Amniotic epithelial cell (primary cell): ENCODE measurements around the gene MYT1.
"Not testable (repeated sequence)": the region's sequence is repeated elsewhere in the genome, so short reads cannot be mapped to it uniquely, and the experiment has no call there.

Experiments used
- DNase-seq: peaks from one replicate; pipeline ENCODE4 v3.0.0-alpha.2; 2010; ENCODE audit warnings: low read depth

The MYT1 gene

DNA sequence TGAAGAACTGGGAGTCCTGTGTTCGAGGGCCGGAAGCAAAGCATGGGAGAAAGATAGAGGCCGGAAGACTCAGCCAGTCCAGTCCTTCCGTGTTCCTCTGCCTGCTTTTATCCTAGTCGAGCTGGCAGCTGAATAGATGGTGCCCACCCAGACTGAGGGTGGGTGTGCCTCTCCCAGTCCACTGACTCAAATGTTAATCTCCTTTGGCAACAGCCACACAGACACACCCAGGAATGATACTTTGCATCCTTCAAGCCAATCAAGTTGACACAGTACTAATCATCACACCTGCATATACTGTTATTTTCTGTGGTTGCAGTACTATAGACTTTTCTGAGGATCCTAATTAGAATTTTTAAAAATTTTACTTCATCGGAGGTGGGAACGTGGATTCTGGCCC is 112.6 kb downstream of the MYT1 start:
- no peak for DNase-seq

- DNase-seq: no peak
Observed at GRCh38 chr20:64277571-64278316, 113.5 kb downstream of the MYT1 start.

GRCh38 chr20:64278317-64278681 is 114.0 kb downstream of the MYT1 start:
- no peak for DNase-seq

DNA sequence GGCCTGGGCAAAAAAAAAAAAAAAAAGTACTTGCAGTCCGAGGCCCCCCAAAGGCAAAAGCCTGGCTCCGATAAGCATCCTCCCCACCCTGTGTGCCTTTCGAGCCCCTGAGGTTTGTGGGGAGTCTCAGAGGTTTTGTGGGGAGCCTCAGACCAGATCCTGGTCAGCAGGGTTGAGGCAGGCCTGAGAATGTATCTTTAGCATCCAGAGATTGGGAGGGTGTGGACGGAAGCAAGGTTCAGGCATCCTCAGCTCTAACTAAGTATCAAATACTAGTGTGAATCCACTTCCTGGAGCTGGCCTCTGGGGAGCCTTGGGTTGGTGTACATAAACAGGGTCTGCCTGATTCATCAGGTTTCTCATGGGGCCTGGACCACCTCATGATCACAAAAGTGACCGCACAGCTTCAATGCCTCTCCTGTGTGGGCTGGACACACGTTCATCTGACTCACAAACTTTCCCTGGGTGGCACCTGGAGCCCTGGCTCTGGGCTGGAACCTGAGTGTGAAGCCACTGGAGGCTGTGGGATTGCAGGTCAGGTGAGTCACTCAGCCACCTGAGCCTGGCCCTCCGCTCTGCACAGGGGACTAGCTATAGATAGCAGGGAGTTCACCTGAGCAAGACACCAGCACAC is 115.7 kb downstream of the MYT1 start:
- DNase-seq: no peak

- DNase-seq: no peak
Observed at GRCh38 chr20:64280460-64280843, 116.2 kb downstream of the MYT1 start.

GRCh38 chr20:64283646-64284045 is 119.4 kb downstream of the MYT1 start:
- no peak for DNase-seq

- peak; percentile 63 for DNase-seq
Observed at GRCh38 chr20:64285579-64286446, 121.6 kb downstream of the MYT1 start.

- not testable (repeated sequence) for DNase-seq
Observed at GRCh38 chr20:64286447-64287263, 122.4 kb downstream of the MYT1 start.

GRCh38 chr20:64287264-64287590 is 123.0 kb downstream of the MYT1 start:
- DNase-seq: not testable (repeated sequence)
